GM19025 (cell line): ENCODE data around the gene MPC1L.
A peak's percentile ranks its signal among the peaks of the same experiment; 100 is the strongest.
"Not testable (repeated sequence)": the region's sequence is repeated elsewhere in the genome, so short reads cannot be mapped to it uniquely, and the experiment has no call there.

ENCODE experiments used
- ATAC-seq: cut with Tn5 transposase; IDR thresholded peaks from one replicate; pipeline ENCODE4 v1.9.1; 2021; ENCODE audit warnings: mild to moderate bottlenecking, low read depth, moderate library complexity; ENCODE audit not compliant: unreplicated experiment

MPC1L gene

DNA sequence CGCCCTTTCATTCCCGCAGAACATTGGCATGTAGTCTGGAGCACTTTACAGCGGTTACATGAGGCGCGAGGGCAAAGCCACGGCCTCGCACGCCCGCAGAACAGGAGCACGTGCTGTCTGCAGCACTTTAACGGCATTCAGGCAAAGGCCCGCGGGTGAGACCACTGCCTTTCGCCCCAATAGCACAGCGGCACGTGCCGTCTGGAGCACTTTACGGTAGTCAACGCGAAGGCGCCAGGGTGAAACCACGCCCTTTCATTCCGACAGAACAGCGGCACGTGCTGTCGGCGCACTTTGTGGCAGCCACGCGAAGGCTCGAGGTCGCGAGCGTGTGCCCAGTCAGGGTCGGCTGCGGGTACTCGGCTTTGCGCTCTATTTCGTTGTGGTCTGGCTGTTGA lies at the start of gene MPC1L:
TSS of gene MPC1L (plus strand) at position 290 of the 398 bp plus-strand sequence. CDS start 138 bp downstream, outside the sequence.
- no peak for ATAC-seq

DNA sequence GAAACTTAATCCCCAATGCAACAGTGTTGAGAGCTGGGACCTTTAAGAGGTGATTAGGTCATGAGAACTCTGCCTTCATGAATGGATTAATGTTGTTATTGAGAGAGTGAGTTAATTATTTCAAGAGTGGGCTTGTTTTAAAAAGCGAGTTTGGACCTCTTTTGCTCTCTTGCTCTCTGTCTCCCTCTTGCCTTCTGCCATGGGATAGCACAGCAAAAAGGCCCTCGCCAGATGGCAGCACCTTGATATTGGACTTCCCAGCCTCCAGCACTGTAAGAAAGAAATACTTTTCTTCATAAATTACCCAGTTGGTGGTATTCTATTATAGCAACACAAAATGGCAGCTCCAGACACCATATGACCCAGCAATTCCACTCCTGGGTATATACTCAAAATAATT lies 49.5 kb upstream of the MPC1L start:
- no peak for ATAC-seq

DNA sequence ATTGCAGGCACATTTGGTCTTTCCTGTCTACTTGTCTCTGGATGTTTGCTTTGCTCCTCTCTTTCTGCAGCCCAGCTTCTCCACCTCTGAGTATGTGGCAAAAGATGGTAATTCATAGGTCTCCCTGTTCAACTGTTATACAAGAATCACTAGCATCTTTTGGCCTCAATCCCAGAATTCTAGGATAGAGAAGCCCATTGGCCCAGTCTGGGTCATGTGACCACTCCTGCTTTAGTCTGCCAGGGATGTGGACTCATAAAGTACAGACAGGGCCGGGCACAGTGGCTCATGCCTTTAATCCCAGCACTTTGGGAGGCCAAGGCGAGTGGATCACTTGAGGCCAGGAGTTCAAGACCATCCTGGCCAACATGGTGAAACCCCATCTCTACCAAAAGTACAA lies 47.8 kb upstream of the MPC1L start:
- not testable (repeated sequence) for ATAC-seq

DNA sequence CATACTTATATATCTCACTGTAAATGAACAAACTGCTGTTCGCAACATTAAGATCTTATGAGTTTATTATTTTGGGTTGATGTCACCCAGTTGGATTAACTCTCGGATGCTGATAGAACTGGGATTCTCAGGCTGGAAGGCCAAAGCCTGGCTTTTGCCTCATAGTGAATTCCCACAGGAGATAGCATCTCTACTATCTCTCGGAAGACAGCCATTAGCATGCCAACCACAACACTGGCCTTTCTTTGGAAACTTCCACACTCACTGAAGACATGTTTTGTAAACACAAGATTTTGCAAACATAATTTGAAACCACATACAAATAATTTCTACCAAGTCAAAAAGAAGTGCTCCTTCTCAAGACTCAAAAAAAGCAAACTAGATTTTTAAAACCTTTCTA lies 46.9 kb upstream of the MPC1L start:
- no peak for ATAC-seq

DNA sequence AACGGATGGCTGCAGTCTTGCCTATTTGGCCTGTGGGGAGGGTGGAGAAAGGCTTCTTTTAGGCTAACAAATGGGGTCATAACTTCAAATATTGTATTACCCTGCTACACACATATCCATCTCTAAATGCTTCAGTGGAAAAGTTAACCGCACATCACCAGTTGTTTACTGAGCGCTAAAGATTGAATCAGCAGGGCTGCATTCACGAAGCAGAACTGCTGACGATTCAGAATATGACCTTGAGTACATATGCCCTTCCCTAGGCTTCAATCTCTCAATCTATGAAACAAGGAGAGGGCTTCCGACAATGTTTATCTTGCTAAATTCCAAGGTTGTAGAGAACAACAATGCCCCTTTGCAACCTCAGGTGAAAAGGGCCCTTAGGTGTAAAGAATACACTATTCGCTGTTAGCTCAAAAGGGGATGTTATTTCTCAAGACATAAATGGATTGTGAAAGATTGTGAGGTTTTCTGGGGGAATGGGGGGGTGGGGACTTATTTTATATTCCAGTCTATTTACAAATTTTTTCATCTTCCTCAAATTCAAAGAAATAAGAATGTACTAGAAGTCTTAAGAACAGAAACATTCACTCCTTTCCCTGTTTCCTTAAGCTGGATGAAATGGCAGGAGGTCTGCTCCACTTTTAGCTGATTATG lies 45.1 kb upstream of the MPC1L start:
- no peak for ATAC-seq

DNA sequence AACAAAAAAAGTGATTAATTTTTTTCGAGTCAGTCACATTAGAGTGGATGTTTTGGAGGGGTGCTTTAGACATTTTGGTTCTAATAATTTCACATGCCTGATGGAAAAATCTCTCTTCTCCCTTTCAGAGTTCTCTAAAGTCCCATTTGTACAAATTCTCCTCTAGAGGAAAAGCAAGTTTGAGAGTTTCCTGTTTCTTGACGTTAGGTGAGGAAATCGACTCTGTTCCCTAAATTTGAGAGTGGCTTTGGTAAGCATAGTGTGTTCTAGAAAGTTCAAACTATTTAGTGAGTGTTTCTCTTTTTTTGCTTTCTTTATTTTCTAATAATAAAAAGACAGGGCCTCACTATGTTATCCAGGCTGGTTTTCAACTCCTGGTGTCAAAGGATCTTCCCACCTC lies 44.1 kb upstream of the MPC1L start:
- ATAC-seq, result no peak

DNA sequence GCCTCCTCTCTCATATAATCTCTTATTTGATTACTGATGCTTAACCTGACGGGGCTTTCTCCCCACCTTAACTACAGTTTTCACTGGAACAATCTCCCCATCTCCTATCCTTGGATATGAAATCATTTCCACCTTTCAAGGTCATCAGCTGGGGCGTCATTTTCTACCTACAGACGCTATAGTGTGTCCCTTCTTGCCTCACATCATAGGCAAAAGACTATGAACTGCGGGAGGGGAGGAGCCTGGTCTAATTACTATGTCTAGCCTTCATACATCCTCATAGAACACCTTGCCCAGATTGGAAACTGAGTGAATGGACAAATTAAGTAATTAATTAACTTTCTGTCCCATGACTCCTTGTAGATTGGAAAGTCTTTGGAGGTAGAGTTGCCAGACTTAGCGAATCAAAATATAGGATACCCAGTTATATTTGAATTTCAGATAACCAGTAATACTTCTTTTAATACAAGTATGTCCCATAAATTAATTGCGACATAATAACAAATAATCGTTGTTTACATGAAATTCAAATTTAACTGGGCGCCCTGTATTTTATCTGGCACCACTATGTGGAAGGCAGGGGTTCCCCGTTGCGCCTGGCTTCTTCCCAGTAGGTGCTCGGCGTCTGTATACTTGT lies 43.2 kb upstream of the MPC1L start:
- peak; percentile 34 for ATAC-seq

DNA sequence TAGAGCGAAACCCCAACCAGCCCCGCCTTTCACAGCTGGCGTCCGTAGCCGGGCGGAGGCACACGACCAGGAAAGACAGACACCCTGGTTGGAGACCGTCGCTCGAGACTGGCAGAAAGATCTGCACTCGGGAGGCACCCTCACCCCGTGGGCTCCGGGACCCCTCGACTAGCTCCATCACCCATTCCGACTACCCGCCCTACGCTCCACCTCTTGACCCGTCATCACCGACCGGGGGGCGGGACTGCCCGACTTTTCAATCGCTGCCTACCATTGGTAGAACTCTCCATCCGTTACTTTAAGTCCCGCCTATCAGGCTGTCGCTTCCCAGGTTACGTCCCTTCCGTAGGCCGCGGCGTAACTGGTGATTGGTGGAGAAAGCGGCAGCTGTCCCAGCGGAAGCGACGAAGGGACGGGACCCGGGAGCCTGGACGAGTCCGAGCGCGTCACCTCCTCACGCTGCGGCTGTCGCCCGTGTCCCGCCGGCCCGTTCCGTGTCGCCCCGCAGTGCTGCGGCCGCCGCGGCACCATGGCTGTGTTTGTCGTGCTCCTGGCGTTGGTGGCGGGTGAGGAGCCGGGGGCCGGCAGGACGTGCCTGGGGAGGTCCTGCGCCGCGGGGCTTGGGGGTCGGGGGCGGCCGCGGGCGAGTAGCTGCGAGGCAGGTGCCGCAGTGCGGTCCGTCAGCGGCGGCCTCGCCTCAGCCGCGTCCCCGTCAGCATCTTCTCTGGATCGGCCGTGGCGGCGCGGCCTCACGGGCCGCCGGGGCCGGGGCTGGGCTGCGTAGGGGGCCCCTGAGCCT lies 42.5 kb upstream of the MPC1L start, which contains the start of gene ATP6AP2:
TSS of gene ATP6AP2 (plus strand) at position 434 of the 799 bp plus-strand sequence. CDS start at position 530, 96 bp downstream.
- peak; percentile 96 for ATAC-seq

DNA sequence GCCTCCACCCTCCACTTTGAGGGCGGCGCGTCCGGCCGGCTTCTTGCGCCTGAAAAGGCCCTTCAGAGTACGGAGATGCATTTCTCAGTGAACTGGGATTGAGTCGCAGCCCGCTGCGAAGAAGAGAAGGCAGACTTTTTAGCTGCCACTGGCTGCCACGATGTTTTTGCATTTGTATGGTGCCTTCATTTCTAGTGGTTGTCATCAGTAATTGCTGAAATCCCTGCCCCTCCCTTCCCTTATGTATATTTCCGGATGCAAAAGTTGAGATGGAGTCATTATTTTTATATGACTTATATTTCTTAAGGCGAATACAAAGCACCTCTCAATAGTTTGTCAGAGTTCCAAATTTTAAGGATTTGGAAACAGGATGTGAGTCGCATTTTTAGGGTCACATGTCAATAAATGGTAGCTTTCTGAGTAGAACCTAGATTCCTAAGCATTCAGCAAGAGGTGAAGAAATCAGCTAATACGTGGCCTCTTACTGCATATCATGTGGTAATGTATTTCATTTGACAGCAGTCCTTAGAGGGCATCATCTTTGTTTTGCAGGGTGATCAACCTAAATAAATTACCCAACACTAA lies 41.8 kb upstream of the MPC1L start:
- ATAC-seq, result no peak

DNA sequence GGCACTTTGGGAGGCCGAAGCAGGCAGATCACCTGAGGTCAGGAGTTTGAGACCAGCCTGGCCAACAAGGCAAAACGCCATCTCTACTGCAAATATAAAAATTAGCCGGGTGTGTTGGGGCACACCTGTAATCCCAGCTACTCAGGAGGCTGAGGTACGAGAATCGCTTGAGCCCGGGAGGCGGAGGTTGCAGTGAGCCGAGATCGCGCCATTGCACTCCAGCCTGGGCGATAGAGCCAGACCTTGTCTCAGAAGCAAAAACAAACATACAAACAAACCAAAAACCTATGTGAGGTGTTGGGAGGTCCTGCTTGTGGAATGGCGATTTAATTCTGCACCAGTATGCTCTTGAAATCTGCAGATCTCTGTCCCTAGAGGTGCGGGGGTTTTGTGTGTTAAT lies 41.0 kb upstream of the MPC1L start:
- not testable (repeated sequence) for ATAC-seq

DNA sequence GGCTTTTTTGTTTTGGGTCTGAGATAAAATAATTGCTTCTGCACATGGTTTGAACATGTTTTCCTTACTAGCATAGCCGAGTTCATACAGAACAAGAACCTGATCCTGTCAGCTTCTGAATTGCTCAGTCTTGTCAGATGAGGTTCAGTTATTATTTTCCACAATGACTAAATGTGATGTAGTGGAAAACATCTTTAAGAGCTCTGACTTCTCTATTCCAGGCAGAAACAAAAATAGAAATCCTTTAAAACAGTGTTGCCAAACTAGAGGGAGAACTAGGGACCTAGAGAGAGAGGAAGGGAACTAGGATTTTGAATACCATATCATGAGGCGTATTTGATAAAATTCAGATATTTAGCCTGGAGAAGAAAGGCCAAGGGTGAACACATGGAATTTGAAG lies 40.4 kb upstream of the MPC1L start:
- no peak for ATAC-seq

DNA sequence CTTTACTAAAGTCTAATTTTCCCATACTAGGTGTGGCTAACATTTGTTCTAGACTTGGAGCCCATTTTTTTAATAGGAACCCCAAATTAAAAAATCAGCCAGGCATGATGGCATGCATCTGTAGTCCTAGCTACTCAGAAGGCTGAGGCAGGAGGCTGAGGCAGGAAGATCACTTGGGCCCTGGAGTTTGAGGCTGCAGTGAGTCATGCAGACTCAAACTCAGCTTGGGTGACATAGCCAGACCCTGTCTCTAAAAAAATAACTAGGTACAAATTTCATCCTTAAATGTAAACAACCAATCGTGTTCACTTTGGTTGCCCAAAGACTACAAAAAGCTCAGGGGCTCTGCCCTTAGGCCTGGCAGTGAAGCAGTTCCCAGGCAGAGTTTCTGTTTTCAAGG lies 35.6 kb upstream of the MPC1L start:
- not testable (repeated sequence) for ATAC-seq

DNA sequence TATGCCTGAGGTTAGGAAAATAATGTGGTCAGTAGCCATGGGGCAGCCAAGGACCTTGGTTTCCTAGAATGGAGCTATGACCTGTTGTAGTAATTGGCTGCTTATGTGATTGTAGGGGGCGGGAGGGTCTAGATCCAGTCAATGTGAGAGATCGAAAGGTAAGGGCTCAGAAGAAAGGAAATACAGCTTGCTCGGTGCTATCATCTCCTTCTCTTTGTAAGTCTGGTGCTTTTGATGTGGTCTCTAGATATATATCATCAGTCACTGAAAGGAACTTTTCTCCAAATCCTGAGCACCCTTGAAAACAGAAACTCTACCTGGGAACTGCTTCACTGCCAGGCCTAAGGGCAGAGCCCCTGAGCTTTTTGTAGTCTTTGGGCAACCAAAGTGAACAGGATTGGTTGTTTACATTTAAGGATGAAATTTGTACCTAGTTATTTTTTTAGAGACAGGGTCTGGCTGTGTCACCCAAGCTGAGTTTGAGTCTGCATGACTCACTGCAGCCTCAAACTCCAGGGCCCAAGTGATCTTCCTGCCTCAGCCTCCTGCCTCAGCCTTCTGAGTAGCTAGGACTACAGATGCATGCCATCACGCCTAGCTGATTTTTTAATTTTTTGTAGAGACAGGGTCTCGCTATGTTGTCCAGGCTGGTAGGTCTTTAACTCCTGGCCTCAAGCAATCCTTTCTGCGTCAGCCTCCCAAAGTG lies 33.5 kb upstream of the MPC1L start:
- ATAC-seq, result not testable (repeated sequence)

DNA sequence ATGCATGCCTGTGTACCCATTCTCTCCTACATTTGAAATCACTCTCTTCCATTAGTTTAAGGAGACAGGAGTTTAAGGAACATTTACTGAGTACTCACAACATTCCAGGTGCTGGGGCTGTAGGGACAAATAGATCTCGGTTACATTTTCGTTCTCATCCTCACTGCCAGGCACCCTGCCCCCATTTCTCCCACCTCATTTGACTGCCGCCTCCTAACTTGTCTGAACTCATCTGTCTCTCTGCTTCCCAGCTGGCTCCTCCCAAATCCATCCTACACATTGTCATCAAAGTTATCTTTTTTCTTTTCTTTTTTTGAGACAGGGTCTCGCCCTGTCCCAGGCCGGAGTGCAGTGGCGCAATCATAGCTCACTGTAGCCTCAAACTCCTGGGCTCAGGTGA lies 19.8 kb upstream of the MPC1L start:
- ATAC-seq, result no peak

DNA sequence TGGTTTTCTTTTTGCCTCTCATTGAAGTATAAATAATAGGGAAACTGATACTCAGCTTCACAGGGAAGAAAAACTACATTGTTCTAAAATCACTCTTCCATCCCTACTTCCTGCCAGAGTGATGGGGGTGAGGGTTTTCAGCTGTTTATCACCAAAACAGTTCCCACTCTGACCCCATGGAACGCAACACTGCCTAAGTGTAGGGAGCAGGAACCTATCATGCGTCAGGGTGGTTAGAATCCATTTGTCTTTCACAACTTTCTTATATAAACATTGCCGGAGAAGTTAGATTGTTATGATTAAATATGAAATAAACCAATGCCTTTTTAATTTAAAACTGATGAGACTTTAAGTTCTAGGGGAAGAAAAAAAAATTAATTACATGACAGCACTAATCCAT lies 15.8 kb upstream of the MPC1L start:
- ATAC-seq, result no peak

DNA sequence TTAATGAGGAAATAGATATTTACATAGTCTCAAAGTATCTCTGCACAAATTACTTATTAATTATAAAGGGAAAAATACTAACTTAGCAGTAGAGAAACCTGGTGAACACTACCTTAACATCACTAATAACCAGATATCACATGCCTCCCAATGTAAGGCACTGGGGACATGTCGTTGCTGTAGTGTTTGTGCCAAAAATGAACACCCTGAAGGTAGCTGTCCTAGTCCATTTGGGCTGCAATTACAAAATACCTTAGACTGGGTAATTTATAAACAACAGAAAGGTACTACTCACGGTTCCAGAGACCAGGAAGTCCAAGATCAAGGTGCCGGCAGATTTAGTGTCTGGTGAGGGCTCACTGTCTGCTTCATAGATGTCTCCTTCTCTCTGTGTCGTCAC lies 10.7 kb upstream of the MPC1L start:
- ATAC-seq, result no peak

DNA sequence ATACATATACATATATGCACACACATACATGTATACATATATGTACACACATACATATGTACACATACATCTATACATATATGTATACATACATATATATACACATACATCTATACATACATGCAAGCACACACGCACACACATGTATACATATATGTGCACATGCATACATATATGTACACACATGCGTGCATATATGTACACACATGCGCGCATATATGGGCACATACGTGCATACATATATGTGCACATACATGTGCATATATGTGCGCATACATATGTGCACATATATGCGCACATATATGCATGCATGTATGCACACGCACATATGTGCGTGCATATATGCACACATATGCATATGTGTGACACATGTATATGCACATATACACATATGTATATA lies 7.3 kb upstream of the MPC1L start:
- ATAC-seq, result no peak

DNA sequence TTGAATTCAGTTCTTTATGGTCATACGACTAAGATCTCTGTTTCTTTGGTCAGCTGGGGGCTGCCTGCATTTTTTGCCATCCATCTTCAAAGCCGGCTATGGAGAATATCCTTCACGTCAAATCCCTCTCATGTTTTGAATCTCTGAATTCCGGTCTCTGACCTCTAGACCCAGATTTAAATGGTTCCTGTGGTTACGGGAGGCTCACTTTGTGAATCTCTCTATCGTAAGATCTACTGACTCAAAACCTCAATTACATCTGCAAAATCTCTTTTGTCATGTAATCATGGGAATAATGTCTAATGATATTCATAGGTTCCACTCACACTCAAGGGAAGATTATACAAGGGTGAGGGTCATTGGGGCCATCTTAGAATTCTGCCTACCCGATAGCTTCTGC lies 5.7 kb upstream of the MPC1L start:
- ATAC-seq, result no peak

DNA sequence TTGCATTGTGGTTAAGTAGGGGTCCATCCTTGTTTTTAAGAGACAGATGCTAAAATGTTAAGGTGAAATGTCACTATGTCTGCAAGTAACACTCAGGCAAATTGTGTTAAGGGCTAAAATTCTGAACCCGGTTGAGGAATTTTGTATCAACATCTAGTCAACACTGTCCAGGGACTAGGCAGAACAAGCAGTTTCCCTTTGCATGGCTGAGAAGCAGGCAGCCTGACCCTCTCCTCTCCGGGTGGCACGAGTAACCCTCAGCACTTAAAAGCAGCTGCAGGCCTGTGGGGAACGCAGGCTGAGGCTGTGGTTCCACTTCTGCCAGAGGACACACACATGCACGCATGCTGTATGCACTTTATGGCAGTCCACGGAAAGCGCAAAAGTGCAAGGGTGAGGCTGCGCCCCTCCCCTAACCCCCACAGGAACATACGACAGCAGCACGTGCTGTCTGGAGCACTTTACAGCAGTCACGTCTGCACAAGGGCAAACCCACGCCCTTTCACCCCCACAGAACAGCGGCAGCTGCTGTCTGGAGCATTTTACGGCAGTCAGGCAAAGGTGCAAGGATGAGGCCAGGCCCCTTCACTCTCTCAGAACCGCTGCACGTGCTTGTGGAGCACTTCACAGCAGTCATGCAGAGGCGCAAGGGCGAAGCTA lies 619 bp upstream of the MPC1L start:
- no peak for ATAC-seq

DNA sequence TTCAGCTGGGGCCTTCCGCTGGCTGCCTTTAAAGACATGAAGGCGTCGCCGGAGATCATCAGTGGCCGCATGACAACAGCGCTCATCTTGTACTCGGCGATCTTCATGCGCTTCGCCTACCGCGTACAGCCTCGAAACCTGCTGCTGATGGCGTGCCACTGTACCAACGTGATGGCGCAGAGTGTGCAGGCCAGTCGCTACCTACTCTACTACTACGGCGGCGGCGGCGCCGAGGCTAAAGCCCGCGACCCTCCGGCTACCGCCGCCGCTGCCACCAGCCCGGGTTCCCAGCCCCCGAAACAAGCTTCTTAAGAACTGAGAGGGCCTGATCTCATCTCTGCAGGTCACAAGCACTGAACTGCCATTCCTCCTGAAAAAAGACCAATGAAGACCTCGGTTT lies 437 bp downstream of the MPC1L start:
- ATAC-seq, result no peak
